T-cell (primary cell): ENCODE measurements around the gene ZBED1. TPM values are rescaled to one million over a fixed set of nuclear protein-coding genes. Genes with fewer than 3 reads are reported as not detected.
"Not testable (repeated sequence)": the region's sequence is repeated elsewhere in the genome, so short reads cannot be mapped to it uniquely, and the experiment has no call there.

Experiments used
- ATAC-seq, 4 experiments: fragments of 200-7000 bp in 3 of 4; fragments of 150-1000 bp in 1 of 4; cut with Tn5 transposase; replicated peaks in 1 of 4; 1 replicate in 3 of 4; 2 replicates in 1 of 4; pipeline ENCODE4 v1.10.0; 2021; ENCODE audit warnings: moderate library complexity in 3 of 4, mild to moderate bottlenecking in 2 of 4, moderate number of reproducible peaks in 1 of 4
- CTCF ChIA-PET, 2 donors: fragments of 300-600 bp; sonication (Branson Sonifier 250); formaldehyde crosslinking; loops; one replicate each; lab custom pipeline; 2022; ENCODE audit warnings: antibody characterized with exemption in 2 of 2; lab: Charles Lee
- POLR2A ChIA-PET, 2 donors: fragments of 300-600 bp; sonication (Branson Sonifier 250); formaldehyde crosslinking; loops; one replicate each; lab custom pipeline; 2022; ENCODE audit warnings: antibody characterized with exemption in 2 of 2; lab: Charles Lee
- DNase-seq, 35 experiments: peaks; one replicate each; pipeline versions ENCODE4 v3.0.0 to v3.0.0-alpha.2; 2013 to 2023
- H3K27ac ChIP-seq: one replicate; pipeline ENCODE4 v1.5.1; 2013; ENCODE audit warnings: low read length
- H3K27me3 ChIP-seq, 2 experiments: replicated peaks in 1 of 2; 1 replicate in 1 of 2; 2 replicates in 1 of 2; pipeline versions ENCODE4 v1.6.1 to v1.7.0; 2013; ENCODE audit warnings: low read length in 1 of 2, mixed read lengths in 1 of 2; ENCODE audit not compliant: control insufficient read depth in 2 of 2, insufficient read depth in 2 of 2; ENCODE audit errors: extremely low read depth in 1 of 2
- H3K36me3 ChIP-seq, 2 donors: 1 replicate in 1 of 2; 2 replicates in 1 of 2; pipeline versions ENCODE4 v1.6.1 to v1.7.0; 2013; ENCODE audit warnings: low read length in 1 of 2; ENCODE audit not compliant: control insufficient read depth in 2 of 2, insufficient read depth in 1 of 2; ENCODE audit errors: extremely low read depth in 1 of 2
- H3K4me1 ChIP-seq, 2 experiments: 1 replicate in 1 of 2; 2 replicates in 1 of 2; pipeline versions ENCODE4 v1.6.1 to v1.7.0; 2013; ENCODE audit warnings: low read length in 2 of 2, mixed read lengths in 1 of 2; ENCODE audit not compliant: insufficient read depth in 2 of 2, control insufficient read depth in 1 of 2; ENCODE audit errors: extremely low read depth in 1 of 2
- H3K4me3 ChIP-seq, 2 donors: 1 replicate in 1 of 2; 2 replicates in 1 of 2; pipeline versions ENCODE4 v1.5.1 to v1.7.0; 2013; ENCODE audit warnings: mild to moderate bottlenecking in 2 of 2, low read length in 1 of 2, moderate library complexity in 1 of 2; ENCODE audit not compliant: control insufficient read depth in 1 of 2; ENCODE audit errors: extremely low read depth in 1 of 2
- H3K9me3 ChIP-seq: 2 replicates; pipeline ENCODE4 v1.7.0; 2013
- H3K27ac Mint-ChIP-seq, 2 donors: one replicate each; pipeline ENCODE4 v1.8.0; 2020 to 2021; ENCODE audit warnings: mild to moderate bottlenecking in 2 of 2, mixed read lengths in 2 of 2
- H3K27me3 Mint-ChIP-seq, 2 donors: one replicate each; pipeline ENCODE4 v1.8.0; 2021 to 2022; ENCODE audit warnings: mixed read lengths in 2 of 2
- H3K36me3 Mint-ChIP-seq: one replicate; pipeline ENCODE4 v1.8.0; 2021; ENCODE audit warnings: mixed read lengths
- H3K4me1 Mint-ChIP-seq, 3 donors: one replicate each; pipeline ENCODE4 v1.8.0; 2020 to 2022; ENCODE audit warnings: mixed read lengths in 3 of 3, mild to moderate bottlenecking in 1 of 3
- H3K4me3 Mint-ChIP-seq, 3 donors: one replicate each; pipeline ENCODE4 v1.8.0; 2020 to 2022; ENCODE audit warnings: mild to moderate bottlenecking in 3 of 3, mixed read lengths in 3 of 3, moderate library complexity in 3 of 3
- H3K9me3 Mint-ChIP-seq, 3 donors: one replicate each; pipeline ENCODE4 v1.8.0; 2020 to 2022; ENCODE audit warnings: mixed read lengths in 3 of 3
- WGBS: methylation state at CpG from one replicate; pipeline ENCODE4 v1.1.5; 2013; ENCODE audit warnings: missing lambda C conversion rate; ENCODE audit not compliant: insufficient coverage; 5-methylcytosine and 5-hydroxymethylcytosine counted together
- total RNA-seq, 35 experiments: library from RNA in 6 of 35; stranded (reverse) in 6 of 35; fragments of 120-200 nt in 1 of 35; gene quantifications; one replicate each; pipeline versions ENCODE4 v1.2.1 to v1.2.4 and lab custom pipeline; 2013 to 2026

ZBED1 gene
- total RNA-seq, 5 donors from 2014 or later (not counting 1 experiment from before 2014, with no cell fraction given), result 17.7 to 42.6 (median 31.2) TPM

DNA sequence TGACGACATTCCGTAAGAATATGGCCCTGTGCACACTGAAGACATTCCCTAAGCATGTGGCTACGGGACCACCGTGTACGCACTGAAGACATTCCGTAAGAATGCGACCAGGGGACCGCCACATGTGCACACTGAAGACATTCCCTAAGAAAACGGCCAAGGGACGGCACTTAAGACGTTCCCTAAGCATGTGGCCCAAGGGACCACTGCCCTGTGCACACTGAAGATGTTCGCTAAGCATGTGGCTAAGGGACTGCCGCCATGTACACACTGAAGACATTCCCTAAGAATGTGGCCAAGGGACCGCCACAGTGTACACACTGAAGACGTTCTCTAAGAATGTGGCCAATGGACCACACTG is 21.4 kb downstream of the ZBED1 start:
- Mint-ChIP-seq H3K27ac (no peak overlapping the region), H3K9me3 (peaks cover 0 to 7% (median 7%) of the 10 kb centered on the region in 3 donors), H3K4me3 (no peak overlapping the region), H3K4me1 (peaks cover 8 to 13% (median 10%) of the 10 kb centered on the region in 3 donors), H3K36me3 (peaks cover 20% of the 10 kb centered on the region), H3K27me3 (no peaks in the 10 kb centered on the region)
- ChIA-PET POLR2A (no interaction called here), CTCF (no interaction called here)
- Histone ChIP-seq H3K4me1 (no peaks in the 10 kb centered on the region), H3K9me3 (no peaks in the 10 kb centered on the region), H3K27ac (no peak overlapping the region), H3K4me3 (no peak overlapping the region), H3K36me3 (no peaks in the 10 kb centered on the region), H3K27me3 (no peaks in the 10 kb centered on the region)
- 98% methylated on average over 15 of the region's 15 CpGs for WGBS
- DNase-seq, result no peak
- ATAC-seq, result no peak

DNA sequence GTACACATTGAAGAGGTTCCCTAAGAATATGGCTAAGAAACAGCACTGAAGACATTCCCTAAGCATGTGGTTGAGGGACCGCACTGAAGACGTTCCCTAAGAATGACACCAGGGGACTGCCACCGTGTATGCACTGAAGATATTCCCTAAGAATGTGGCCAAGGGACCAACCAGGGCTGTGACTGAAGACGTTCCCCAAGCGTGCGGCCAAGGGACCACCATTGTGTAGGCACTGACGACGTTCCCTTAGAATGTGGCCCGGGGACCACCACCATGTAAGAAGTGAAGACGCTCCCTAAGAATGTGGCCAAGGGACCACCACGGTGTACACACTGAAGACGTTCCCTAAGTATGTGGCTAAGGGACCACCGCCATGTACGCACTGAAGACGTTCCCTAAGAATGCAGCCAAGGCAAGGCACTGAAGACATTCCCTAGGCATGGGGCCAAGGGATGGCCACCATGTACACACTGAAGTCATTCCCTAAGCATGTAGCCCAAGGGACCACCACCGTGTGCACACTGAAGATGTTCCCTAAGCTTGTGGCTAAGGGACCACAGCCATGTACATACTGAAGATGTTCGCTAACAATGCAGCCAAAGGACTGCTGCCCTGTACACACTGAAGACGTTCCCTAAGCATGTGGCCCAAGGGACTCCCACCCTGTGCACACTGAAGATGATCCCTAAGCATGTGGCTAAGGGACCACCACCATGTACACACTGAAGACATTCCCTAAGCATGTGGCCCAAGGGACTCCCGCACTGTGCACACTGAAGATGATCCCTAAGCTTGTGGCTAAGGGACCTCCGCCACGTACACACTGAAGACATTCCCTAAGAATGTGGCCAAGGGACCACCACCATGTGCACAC is 22.0 kb downstream of the ZBED1 start:
- Mint-ChIP-seq H3K9me3 (peaks cover 0 to 7% (median 7%) of the 10 kb centered on the region in 3 donors), H3K4me3 (no peak overlapping the region), H3K36me3 (peaks cover 20% of the 10 kb centered on the region), H3K27me3 (no peaks in the 10 kb centered on the region), H3K4me1 (peaks cover 8 to 13% (median 12%) of the 10 kb centered on the region in 3 donors), H3K27ac (no peak overlapping the region)
- Histone ChIP-seq H3K36me3 (no peaks in the 10 kb centered on the region), H3K4me1 (no peaks in the 10 kb centered on the region), H3K4me3 (no peak overlapping the region), H3K27ac (no peak overlapping the region), H3K9me3 (no peaks in the 10 kb centered on the region), H3K27me3 (no peaks in the 10 kb centered on the region)
- ChIA-PET POLR2A (no interaction called here), CTCF (no interaction called here)
- DNase-seq (no peak), ATAC-seq (no peak)
- WGBS, result 97% methylated on average over 20 of the region's 21 CpGs

DNA sequence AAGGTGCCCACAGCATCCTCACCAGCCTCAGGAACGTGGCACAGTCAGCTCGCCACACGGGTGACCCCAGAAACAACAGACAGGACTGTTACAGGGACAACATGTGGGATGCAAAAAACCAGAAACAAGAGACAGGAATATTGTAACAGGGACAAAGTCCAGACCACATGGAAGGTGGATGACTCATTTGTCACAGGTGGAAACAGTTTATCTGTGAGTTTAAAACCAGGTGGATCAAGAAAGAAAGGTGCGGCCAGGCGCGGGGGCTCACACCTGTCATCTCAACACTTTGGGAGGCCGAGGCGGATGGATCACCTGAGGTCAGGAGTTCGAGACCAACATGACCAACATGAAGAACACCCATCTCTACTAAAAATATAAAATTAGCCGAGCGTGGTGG is 23.5 kb downstream of the ZBED1 start:
- H3K36me3 Mint-ChIP-seq, result peaks cover 20% of the 10 kb centered on the region
- ATAC-seq, H3K4me3 Mint-ChIP-seq, H3K36me3 ChIP-seq, H3K27me3 ChIP-seq, H3K9me3 ChIP-seq, H3K4me3 ChIP-seq, H3K9me3 Mint-ChIP-seq, CTCF ChIA-PET, H3K27ac ChIP-seq, H3K27ac Mint-ChIP-seq, H3K27me3 Mint-ChIP-seq, DNase-seq, H3K4me1 ChIP-seq, POLR2A ChIA-PET: not testable (repeated sequence)
- 98% methylated on average over 9 of the region's 11 CpGs for WGBS
- peaks cover 6 to 13% (median 13%) of the 10 kb centered on the region in 3 donors for H3K4me1 Mint-ChIP-seq

DNA sequence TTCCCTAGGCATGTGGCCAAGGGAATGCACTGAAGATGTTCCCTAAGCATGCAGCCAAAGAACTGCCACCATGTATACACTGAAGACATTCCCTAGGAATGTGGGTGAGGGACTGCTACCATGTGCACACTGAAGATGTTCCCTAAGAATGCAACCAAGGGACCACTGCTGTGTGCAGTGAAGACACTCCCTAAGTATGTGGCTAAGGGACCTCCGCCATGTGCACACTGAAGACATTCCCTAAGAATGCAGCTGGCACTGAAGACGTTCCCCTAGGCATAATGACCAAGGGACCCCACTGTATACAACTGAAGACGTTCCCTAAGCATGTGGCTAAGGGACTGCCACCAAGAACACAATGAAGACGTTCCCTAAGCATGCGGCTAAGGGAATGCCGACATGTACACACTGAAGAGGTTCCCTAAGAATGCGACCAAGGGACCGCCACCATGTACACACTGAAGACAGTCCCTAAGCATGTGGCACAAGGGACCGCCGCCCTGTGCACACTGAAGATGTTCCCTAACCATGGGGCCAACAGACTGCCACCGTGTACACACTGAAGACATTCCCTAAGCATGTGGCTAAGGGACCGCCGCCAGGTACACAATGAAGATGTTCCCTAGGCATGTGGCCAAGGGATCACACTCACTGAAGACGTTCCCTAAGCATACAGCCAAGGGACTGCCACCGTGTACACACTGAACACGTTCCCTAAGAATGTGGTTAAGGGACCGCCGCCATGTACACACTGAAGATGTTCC is 25.6 kb downstream of the ZBED1 start:
- H3K9me3 Mint-ChIP-seq, result peaks cover 0 to 6% (median 6%) of the 10 kb centered on the region in 3 donors
- Histone ChIP-seq H3K27ac (no peak overlapping the region), H3K4me1 (no peaks in the 10 kb centered on the region), H3K4me3 (no peak overlapping the region), H3K27me3 (no peaks in the 10 kb centered on the region), H3K36me3 (no peaks in the 10 kb centered on the region), H3K9me3 (no peaks in the 10 kb centered on the region)
- peaks cover 6 to 13% (median 13%) of the 10 kb centered on the region in 3 donors for H3K4me1 Mint-ChIP-seq
- peaks cover 19% of the 10 kb centered on the region for H3K36me3 Mint-ChIP-seq
- H3K27me3 Mint-ChIP-seq, result no peaks in the 10 kb centered on the region
- H3K27ac Mint-ChIP-seq, result no peak overlapping the region
- DNase-seq, result no peak
- H3K4me3 Mint-ChIP-seq, result no peak overlapping the region
- over 99% methylated on average over 16 of the region's 18 CpGs for WGBS
- ChIA-PET CTCF (no interaction called here), POLR2A (no interaction called here)
- ATAC-seq, result no peak

DNA sequence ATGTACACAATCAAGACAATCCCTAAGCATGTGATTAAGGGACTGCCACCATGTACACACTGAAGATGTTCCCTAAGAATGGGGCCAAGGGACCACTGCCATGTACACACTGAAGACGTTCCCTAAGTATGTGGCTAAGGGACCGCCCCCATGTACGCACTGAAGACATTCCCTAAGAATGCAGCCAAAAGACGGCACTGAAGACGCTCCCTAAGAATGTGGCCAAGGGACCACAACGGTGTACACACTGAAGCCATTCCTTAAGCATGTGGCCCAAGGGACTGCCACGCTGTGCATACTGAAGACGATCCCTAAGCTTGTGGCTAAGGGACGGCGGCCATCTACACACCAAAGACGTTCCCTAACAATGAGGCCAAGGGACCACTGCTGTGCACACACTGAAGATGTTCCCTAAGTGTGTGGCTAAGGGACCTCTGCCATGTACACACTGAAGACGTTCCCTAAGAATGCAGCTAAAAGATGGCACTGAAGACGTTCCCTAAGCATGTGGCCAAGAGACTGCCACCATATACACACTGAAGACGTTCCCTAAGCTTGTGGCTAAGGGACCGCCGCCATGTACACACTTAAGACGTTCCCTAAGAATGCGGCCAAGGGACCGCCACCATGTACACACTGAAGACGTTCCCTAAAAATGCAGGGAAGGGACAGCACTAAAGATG is 26.4 kb downstream of the ZBED1 start:
- Histone ChIP-seq H3K9me3 (no peaks in the 10 kb centered on the region), H3K27ac (no peak overlapping the region), H3K36me3 (no peaks in the 10 kb centered on the region), H3K27me3 (no peaks in the 10 kb centered on the region), H3K4me1 (no peaks in the 10 kb centered on the region), H3K4me3 (no peak overlapping the region)
- 97% methylated on average over 19 of the region's 20 CpGs for WGBS
- CTCF ChIA-PET, result no interaction called here
- H3K4me1 Mint-ChIP-seq, result peaks cover 6 to 13% (median 13%) of the 10 kb centered on the region in 3 donors
- POLR2A ChIA-PET, result no interaction called here
- DNase-seq, result no peak
- H3K27ac Mint-ChIP-seq, result no peak overlapping the region
- peaks cover 0 to 4% (median 4%) of the 10 kb centered on the region in 3 donors for H3K9me3 Mint-ChIP-seq
- no peak overlapping the region for H3K4me3 Mint-ChIP-seq
- peaks cover 18% of the 10 kb centered on the region for H3K36me3 Mint-ChIP-seq
- no peak for ATAC-seq
- no peaks in the 10 kb centered on the region for H3K27me3 Mint-ChIP-seq

DNA sequence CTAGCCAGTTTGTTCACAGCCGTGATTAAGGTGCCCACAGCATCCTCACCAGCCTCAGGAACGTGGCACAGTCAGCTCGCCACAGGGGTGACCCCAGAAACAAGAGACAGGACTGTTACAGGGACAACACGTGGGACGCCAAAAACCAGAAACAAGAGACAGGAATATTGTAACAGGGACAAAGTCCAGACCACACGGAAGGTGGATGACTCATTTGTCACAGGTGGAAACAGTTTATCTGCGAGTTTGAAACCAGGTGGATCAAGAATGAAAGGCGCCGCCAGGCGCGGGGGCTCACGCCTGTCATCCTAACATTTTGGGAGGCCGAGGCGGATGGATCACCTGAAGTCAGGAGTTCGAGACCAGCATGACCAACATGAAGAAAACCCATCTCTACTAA is 27.7 kb downstream of the ZBED1 start:
- H3K9me3 ChIP-seq, H3K27ac Mint-ChIP-seq, H3K4me3 ChIP-seq, H3K27me3 Mint-ChIP-seq, H3K9me3 Mint-ChIP-seq, H3K27ac ChIP-seq, POLR2A ChIA-PET, H3K4me1 ChIP-seq, ATAC-seq, H3K27me3 ChIP-seq, H3K4me3 Mint-ChIP-seq, H3K36me3 ChIP-seq, CTCF ChIA-PET, DNase-seq: not testable (repeated sequence)
- H3K4me1 Mint-ChIP-seq, result peaks cover 7 to 13% (median 10%) of the 10 kb centered on the region in 3 donors
- H3K36me3 Mint-ChIP-seq, result peaks cover 25% of the 10 kb centered on the region
- 90% methylated on average over 14 of the region's 15 CpGs for WGBS
